GM18867 (cell line): Measurements from ENCODE around the gene SMG9.
"Not testable (repeated sequence)": the region's sequence is repeated elsewhere in the genome, so short reads cannot be mapped to it uniquely, and the experiment has no call there.

ENCODE experiments used
- ATAC-seq: cut with Tn5 transposase; IDR thresholded peaks from one replicate; pipeline ENCODE4 v1.9.1; 2021; ENCODE audit warnings: mild to moderate bottlenecking, moderate library complexity; ENCODE audit not compliant: unreplicated experiment

Gene SMG9

DNA sequence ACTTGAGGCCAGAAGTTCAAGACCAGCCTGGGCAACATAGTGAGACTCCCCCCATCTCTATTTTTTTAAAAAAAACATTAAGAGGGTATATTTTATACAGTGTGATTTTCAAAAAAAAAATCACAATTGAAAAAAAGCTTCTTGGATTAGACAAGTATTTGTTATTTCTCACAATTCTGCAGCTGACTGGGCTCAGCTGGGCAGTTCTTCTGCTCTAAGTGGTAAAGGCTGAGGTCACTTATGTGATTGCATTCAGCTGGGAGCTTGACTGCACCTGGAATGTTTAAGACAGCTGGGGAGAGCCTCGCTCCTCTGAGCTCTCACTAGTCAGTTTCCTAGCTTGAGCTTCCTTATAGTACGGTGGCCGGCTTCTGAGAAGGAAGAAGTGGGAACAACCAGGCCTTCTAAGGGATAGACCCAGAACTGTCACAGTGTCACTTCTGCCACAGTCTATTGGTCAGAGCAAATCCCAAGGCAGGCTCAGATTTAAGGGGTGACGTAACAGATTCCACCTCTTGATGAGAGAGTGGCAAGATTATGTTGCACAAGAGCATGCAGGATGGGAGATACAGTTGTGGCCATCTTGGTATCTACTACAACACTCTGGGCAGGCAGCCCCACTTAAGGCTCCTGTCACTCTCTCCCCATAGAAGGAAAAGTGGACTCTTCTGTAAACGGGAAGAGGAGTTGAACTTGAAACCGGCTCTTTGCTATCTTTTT is 58.6 kb downstream of the SMG9 start:
- ATAC-seq, result no peak

DNA sequence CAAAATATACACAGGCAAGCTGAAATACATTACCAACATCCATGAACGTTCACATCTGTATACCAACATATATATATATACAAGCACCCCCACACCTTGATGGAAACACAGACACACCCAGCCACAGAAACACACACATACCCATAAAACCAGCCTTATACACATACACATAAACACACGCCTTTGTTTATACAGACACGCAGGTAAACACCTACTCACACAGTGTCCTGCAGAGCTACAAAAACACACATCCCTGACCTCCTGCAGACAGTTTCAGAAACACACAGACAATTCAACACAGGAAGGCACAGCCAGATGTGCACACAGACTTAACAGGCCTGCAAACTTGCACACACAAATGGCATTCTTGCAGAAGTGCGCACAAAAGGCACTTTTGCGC is 60.2 kb downstream of the SMG9 start:
- no peak for ATAC-seq

DNA sequence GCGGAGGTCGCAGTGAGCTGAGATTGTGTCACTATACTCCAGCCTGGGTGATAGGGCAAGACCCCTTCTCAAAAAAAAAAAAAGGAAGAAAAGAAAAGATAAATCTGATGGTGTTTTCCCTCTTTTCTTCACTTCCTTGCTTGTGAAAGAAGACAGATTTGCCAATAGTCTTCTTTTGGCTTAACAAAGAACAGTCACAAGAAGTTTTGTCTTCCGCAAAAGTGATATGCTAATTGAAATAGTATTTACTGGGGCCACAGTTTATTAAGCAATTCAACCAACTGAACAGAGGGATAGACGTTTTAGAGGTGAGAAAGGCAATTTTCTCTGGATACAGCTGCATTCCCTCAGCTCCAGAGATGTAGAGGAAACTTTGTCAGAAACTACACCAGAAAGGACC is 61.9 kb downstream of the SMG9 start:
- ATAC-seq, result no peak

DNA sequence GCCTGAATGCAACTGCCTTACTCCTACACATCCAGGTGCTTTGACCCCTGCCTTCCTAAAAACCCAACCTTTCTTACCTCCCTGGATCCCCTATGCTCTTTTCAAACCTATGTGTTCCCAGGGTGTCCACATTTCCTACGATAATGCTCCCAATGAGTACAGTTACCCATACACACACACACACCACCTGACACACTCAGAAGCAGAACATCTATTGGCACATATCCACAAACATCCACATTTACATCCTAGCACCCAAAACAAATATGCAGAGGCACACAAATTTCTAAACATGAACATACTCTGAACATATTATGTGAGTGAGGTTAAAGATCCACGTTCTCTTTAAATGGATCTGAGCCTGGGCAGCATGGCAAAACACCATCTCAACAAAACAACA is 62.4 kb downstream of the SMG9 start:
- no peak for ATAC-seq

DNA sequence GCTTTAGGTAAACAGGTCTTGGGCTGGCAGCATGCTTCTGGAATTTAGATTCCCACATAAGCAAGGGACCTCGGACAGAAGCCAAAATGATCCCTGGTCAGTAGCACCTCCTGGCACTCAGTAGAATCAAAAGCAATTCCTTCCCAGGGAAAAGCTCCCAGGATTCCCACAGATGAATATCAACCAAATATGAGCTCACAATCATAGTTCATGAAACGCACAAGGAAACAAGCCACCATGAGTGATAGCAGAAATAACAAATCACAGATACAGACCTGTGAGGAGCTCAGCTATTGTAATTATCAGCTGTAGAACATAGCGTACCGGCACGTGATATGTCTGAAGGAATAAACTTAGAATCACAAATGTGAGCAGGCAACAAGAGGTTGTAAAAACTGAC is 63.0 kb downstream of the SMG9 start:
- no peak for ATAC-seq

DNA sequence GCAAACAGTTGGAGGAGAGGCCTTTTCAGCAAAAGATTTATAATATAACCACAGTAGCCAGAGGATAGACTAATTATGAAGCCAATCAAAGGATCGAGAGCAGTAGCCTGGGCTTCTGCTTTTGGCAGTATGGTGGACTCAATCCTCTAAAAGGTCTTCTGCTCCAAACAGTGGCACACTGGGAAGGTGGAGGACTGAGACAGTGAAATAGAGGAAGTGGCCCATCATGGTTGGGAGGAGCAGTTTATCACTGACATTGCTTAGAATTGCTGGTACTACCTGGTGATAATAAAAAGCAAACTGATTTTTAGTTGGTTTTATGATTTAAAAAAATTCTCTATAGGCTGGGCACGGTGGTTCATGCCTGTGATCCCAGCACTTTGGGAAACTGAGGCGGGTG is 63.9 kb downstream of the SMG9 start:
- ATAC-seq, result no peak

DNA sequence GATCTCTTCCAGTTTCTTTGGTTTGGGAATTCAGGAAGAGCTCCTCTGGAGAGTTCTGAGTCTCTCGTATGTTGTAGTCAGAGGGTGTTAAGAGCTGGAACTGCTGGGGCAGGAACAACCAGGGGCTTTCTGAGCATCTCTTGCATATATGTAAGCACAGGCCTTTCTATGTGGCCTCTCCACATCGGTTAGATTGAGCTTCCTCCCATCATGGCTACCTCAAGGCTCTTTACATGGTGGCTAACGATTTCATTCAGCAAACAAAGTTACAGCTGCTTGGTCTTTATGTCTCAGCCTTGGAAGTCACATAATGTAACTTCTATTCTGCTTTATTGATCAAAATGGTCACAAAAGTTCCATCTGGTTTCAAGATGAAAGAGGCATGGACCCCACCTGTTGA is 64.3 kb downstream of the SMG9 start:
- no peak for ATAC-seq

DNA sequence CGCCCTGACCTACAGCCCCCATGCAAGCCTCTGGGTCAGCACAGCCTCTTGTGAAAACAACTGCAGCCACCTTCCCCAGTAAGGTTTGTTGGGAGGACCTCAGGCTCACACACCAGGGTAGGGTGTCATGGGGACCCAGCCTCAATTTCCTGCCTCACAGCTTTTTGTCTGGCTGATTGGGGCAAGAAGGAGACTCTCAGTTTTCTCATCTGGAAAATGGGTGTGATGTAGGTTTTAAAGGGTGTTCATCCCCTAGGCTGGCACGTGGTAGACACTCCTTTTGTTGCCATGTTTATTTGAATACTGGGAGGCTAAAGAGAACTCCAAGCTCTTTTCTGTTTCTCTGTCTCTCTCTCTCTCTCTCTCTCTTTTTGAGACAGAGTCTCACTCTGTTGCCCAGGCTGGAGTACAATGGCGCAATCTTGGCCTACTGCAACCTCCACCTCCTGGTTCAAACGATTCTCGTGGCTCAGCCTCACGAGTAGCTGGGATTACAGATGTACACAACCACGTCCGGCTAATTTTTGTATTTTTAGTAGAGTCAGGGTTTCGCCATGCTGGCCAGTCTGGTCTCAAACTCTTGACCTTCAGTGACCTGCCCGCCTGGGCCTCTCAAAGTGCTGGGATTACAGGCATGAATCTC is 66.6 kb downstream of the SMG9 start:
- ATAC-seq, result no peak

DNA sequence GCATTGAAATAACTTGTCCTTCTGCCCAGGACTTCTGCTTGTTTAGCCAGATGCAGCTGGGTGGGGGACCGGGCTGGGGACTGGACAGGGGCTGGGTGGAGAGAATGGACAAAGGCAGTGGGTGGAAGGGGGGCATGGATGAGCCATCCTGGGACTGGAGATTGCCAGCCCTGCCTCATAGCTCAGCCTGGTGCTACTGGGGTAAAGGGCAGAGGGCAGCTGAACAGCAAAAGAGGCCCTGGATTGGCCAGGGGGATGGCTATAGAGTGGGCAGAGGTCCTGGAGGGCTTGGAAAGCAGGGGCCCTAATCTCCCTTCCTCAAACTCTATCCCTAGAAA is 67.1 kb downstream of the SMG9 start:
- no peak for ATAC-seq

DNA sequence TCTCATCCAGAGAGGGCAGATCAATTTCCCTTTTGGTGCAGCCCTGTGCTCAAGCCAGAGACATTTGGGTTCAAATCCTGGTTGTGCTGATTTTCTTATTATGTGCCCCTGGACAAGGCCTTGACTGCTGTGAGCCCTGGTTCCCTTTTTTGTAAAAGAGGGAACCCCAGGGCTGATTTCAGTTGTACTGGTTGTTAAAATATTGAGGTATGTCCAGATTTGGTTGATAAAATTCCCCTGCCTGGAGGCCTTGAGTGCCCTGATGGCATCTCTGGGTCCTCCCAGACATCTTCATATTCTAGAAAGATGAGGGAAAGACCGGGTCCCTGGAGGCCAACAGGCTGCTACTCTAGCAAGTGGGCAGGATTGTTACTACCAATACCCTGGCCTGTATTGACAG is 70.4 kb downstream of the SMG9 start:
- ATAC-seq, result no peak

DNA sequence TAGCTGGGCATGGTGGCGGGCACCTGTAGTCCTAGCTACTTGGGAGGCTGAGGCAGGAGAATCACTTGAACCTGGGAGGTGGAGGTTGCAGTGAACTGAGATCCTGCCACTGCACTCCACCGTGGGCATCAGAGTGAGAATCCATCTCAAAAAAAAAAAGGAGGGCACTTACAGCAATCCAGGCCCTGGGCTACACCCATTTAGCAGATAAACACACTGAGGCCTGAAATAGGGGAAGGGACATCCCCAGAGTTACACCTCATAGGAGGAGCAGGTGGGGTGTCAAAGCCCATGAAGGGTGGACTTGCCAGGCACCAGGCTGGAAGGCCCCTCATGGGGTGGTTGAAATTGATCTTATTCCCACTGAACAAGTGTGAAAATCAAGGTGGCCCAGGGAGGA is 70.9 kb downstream of the SMG9 start:
- ATAC-seq, result no peak

DNA sequence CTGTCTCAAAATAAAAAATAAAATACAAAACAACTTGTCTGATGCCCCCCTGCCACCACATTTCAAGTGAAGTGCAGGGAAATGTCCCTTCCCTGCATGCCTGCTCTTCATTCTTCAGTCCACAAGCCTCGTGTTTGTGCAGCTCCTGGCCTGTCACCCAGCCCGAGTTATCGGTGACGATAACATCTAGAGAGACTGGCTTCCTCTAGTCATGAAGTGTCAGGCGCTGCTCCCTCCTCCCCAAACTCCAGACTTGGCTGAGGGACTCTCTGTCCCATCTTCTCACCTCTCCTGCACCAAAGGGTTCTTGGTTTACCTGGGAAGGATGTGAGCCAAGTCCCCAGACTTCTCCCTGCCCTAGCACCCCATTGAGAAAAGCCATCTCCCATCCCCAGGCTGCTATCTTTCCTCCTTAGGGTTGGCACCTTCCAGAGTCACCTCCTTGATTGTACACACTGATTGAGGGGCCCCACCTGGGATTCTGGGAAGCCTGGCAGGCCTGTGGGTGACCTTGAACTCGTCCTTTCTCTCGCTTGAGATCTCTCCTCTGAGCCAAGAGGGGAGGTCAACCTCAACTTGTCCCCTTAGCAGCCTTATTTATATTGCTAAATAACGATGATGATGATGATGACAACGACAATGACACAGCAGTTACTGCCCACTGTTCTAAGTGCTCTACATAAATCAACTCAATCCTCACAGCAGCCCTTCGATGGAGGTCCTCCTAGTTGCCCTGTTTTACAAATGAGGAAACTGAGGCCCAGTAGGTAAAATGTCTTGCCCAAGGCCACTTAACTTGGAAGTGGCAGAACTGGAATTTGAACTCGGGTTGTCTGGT is 71.7 kb downstream of the SMG9 start:
- ATAC-seq, result no peak

DNA sequence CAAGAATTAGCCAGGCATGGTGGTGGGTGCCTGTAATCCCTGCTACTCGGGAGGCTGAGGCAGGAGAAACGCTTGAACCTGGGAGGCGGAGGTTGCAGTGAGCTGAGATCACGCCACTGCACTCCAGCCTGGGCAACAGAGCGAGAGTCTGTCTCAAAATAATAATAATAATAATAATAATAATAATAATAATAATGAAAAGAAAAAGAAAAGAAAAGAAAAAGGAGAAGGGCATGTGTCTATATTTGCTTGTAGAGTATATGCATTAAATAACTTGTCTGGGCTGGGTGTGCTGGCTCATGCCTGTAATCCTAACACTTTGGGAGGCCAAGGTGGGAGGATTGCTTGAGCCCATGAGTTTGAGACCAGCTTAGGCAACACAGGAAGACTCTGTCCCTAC is 72.5 kb downstream of the SMG9 start:
- ATAC-seq, result not testable (repeated sequence)

DNA sequence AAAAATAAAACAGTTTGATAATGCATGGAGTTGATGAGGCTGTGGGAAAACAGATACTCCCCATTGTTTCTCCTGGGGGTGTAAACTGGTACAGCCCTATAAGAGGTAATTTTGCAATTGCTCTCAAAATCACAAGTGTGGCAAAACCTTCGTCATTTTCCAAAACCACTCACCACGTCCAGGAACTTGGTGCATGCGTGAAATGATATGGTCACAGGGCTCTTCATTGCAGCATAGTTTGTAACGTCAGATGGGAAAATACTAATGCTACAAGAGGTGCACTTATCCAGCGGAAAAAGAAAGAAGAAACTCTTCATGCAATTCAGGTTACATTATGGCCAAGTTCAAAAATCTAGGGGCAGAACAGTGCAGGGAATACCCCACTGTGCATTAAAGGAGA is 72.9 kb downstream of the SMG9 start:
- ATAC-seq, result no peak

DNA sequence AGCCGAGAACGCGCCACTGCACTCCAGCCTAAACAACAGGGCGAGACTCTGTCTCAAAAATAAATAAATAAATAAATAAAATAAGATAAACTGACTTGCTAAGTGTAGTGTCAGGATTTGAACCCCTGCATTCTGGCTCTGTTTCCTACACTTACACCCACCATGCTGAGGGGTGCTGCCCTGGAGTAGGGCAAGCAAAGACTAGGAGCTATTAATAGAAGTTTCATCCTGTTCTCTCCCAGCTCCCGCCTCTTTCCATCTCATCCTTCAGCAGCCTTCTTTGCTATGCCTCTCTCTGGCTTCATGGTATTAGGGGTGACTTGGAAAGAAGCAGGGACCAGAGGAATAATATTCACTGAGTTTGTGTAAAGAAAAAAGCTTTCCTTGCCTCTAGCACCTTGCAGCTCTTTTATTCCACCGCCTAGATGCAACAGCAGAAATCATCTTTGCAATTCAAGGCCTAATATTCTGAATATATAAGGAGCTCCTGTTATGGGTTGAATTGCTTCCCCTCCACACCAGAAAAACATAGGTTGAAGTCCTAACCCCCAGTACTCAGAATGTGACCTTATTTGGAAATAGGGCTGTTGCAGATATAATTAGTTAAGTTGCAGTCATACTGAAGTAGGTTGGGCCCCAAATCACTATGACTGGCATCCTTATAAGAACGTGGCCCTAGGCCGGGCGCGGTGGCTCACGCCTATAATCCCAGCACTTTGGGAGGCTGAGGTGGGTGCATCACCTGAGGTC is 76.1 kb downstream of the SMG9 start:
- ATAC-seq, result no peak
